Chondrocyte (in vitro differentiated cells): ENCODE data around the gene ADAMTS16. TPM values are rescaled to one million over a fixed set of nuclear protein-coding genes. Genes with fewer than 3 reads are reported as not detected.
A peak's percentile ranks its signal among the peaks of the same experiment; 100 is the strongest.

Source experiments
- DNase-seq: peaks from one replicate; pipeline ENCODE4 v3.0.0; 2021; ENCODE audit warnings: mixed read lengths, low spot score
- H3K27ac Mint-ChIP-seq: one replicate; pipeline ENCODE4 v1.8.0; 2021; ENCODE audit warnings: mild to moderate bottlenecking, moderate library complexity, mixed read lengths; ENCODE audit not compliant: unreplicated experiment
- H3K27me3 Mint-ChIP-seq: 2 replicates; pipeline ENCODE4 v1.8.0; 2021; ENCODE audit warnings: low read depth, mixed read lengths
- H3K36me3 Mint-ChIP-seq: 2 replicates; pipeline ENCODE4 v1.8.0; 2021; ENCODE audit warnings: low read depth, mixed read lengths
- H3K4me1 Mint-ChIP-seq: 2 replicates; pipeline ENCODE4 v1.8.0; 2021; ENCODE audit warnings: low read depth, mild to moderate bottlenecking, mixed read lengths
- H3K4me3 Mint-ChIP-seq: one replicate; pipeline ENCODE4 v1.8.0; 2021; ENCODE audit warnings: mild to moderate bottlenecking, moderate library complexity, mixed read lengths; ENCODE audit not compliant: unreplicated experiment
- H3K9me3 Mint-ChIP-seq: 2 replicates; pipeline ENCODE4 v1.8.0; 2021; ENCODE audit warnings: low read depth, mixed read lengths
- total RNA-seq: library from RNA; stranded (reverse); gene quantifications from 3 replicates; pipeline ENCODE4 v1.2.1, GENCODE V29; 2021
- TF ChIP-seq, protein P1 (sequence below): fragments of 200-600 bp; sonication (generic); IDR thresholded peaks from 2 replicates; pipeline ENCODE4 v1.5.0; 2021; ENCODE audit warnings: antibody characterized with exemption, mild to moderate bottlenecking, moderate library complexity

ADAMTS16 gene
- total RNA-seq, 1 donor from 2014 or later, result 12.5 TPM

DNA sequence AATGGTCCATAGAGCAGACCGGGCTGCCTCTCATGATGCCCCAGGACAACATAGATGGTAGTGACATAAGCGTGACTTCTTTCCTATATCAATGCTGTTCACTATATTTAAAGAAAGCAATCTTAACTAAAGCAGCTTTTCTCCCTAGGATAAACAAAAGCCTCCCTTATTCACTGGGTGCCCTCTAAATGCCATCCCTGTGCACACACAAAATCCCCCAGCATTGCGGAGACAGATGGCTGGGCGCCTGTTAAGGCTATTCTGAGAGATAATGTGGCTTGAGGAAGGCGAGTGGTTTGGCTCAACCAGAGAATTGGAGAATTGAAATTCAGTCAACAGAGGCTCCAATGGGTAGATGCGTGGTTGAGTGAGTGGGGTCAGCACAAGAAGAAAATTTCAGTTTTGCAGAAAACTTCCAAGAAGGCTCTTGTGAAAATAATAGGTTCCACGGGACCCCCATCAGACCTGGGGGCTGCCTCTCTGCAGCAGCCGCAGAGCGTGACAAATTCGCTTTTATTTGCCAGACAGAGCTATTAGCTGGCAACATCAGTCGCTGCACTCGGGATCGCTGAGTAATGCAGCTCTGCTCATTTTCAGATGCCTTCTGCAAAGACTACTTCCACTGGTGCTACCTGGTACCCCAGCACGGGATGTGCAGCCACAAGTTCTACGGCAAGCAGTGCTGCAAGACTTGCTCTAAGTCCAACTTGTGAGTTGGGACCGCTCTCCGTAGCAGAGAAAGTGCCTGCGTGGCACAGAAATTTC is 178.5 kb downstream of the ADAMTS16 start:
- Mint-ChIP-seq H3K36me3 (no peaks in the 10 kb centered on the region), H3K4me1 (peaks cover 59% of the 10 kb centered on the region), H3K9me3 (peaks cover 3% of the 10 kb centered on the region), H3K27me3 (no peaks in the 10 kb centered on the region), H3K27ac (peak overlapping the region; percentile 11), H3K4me3 (no peak overlapping the region)
- DNase-seq, result no peak
- TF ChIP-seq, protein P1, sequence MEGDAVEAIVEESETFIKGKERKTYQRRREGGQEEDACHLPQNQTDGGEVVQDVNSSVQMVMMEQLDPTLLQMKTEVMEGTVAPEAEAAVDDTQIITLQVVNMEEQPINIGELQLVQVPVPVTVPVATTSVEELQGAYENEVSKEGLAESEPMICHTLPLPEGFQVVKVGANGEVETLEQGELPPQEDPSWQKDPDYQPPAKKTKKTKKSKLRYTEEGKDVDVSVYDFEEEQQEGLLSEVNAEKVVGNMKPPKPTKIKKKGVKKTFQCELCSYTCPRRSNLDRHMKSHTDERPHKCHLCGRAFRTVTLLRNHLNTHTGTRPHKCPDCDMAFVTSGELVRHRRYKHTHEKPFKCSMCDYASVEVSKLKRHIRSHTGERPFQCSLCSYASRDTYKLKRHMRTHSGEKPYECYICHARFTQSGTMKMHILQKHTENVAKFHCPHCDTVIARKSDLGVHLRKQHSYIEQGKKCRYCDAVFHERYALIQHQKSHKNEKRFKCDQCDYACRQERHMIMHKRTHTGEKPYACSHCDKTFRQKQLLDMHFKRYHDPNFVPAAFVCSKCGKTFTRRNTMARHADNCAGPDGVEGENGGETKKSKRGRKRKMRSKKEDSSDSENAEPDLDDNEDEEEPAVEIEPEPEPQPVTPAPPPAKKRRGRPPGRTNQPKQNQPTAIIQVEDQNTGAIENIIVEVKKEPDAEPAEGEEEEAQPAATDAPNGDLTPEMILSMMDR, result no peak

DNA sequence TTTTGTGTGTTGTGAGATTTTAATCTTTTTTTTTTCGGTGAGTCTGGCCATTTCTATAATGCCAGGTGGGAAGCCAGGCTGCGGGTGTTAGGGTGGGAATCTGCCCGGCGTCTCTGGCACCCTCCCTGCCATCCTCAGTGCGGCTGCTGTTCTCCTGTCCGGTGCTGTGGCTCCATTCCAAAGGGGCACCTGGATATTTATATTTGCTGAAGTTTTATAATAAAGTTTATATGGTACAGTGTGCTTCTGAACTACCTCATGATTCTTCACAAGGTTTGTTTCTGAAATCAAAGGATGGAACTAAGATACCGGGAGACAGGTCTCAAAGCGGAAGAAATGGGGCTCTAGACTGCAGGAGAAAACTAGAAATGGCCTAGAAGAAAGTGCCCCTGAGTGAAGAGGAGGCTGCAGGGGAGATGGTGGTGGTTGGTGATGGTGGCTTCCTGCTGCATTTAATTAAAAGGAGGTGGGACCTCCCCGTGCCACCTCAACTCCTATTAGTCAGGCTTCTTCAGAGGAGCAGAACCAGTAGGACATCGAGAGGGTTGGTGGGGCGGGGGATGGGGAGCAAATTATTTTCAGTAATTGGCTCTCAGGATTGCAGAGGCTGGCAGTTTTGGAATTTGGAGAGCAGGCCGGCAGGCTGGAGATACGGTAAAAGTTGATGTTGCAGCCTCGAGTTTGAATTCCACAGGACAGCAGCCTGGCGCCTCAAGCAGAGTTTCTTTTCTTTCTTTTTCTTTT is 180.1 kb downstream of the ADAMTS16 start:
- H3K36me3 Mint-ChIP-seq, result no peaks in the 10 kb centered on the region
- no peak overlapping the region for H3K4me3 Mint-ChIP-seq
- peak overlapping the region; percentile 8 for H3K27ac Mint-ChIP-seq
- no peaks in the 10 kb centered on the region for H3K27me3 Mint-ChIP-seq
- TF ChIP-seq, protein P1, result no peak
- H3K9me3 Mint-ChIP-seq, result peaks cover 3% of the 10 kb centered on the region
- no peak for DNase-seq
- peaks cover 45% of the 10 kb centered on the region for H3K4me1 Mint-ChIP-seq

DNA sequence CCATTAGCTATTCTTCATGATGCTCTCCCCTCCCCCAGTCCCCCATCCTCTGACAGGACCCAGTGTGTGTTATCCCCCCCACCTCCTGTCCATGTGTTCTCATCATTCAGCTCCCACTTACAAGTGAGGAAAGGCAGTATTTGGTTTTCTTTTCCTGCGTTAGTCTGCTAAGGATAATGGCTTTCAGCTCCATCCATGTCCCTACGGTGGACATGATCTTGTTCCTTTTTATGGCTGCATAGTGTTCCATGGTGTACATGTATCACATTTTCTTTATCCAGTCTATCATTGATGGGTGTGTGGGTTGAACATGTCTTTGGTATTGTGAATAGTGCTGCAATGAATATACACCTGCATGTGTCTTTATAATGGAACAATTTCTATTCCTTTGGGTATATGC is 181.0 kb downstream of the ADAMTS16 start:
- Mint-ChIP-seq H3K27me3 (no peaks in the 10 kb centered on the region), H3K4me3 (no peak overlapping the region), H3K27ac (no peak overlapping the region), H3K36me3 (no peaks in the 10 kb centered on the region), H3K9me3 (peaks cover 3% of the 10 kb centered on the region), H3K4me1 (peaks cover 45% of the 10 kb centered on the region)
- TF ChIP-seq, protein P1, result no peak
- no peak for DNase-seq

DNA sequence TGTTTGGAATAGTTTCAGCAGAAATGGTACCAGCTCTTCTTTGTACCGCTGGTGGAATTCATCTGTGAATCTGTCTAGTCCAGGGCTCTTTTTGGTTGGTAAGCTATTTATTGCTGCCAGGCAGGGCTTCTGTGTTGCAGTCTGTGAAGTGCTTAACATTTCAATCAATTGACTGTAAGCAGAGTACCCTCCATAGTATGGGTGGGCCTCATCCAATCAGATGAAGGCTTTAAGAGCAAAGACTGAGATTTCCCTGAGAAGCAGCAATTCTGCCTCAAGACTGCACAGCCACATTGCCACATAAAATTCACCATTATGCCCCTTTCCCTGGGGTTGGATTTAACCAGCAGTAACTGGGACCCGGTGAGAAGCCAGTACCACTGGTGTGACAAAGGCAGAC is 183.4 kb downstream of the ADAMTS16 start:
- H3K9me3 Mint-ChIP-seq, result peaks cover 3% of the 10 kb centered on the region

More for the DNA sequence above, 183.4 kb downstream of the ADAMTS16 start:
- H3K27ac Mint-ChIP-seq, result no peak overlapping the region
- no peaks in the 10 kb centered on the region for H3K27me3 Mint-ChIP-seq
- TF ChIP-seq, protein P1, result no peak
- DNase-seq, result no peak
- peaks cover 51% of the 10 kb centered on the region for H3K4me1 Mint-ChIP-seq
- H3K4me3 Mint-ChIP-seq, result no peak overlapping the region
- peaks cover 1% of the 10 kb centered on the region for H3K36me3 Mint-ChIP-seq
